PFSK-1 (cell line): Measurements from ENCODE around the gene ITFG2.

Source experiments
- FOXP2 ChIP-seq: optimal IDR thresholded peaks from 2 replicates; pipeline ENCODE3; 2011; ENCODE audit warnings: borderline replicate concordance, control low read depth, inconsistent platforms; ENCODE audit not compliant: insufficient read depth; ENCODE audit errors: extremely low read length, extremely low read depth
- POLR2AphosphoS5 ChIP-seq: IDR thresholded peaks from 2 replicates; pipeline ENCODE4 v1.6.1; 2012; ENCODE audit warnings: low read depth, mild to moderate bottlenecking, control low read depth, low read length, moderate library complexity
- TAF1 ChIP-seq: IDR thresholded peaks from 2 replicates; pipeline ENCODE4 v1.6.1; 2012; ENCODE audit warnings: low read length, control low read depth, borderline replicate concordance; ENCODE audit not compliant: insufficient read depth
- TF ChIP-seq, protein P1 (sequence below), 2 experiments: IDR thresholded peaks; 2 replicates each; pipeline versions ENCODE4 v1.6.1 to v1.8.0; 2011 to 2012; ENCODE audit warnings: low read depth in 2 of 2, low read length in 2 of 2, control low read depth in 1 of 2, inconsistent platforms in 1 of 2, mild to moderate bottlenecking in 1 of 2, moderate library complexity in 1 of 2; ENCODE audit not compliant: insufficient read depth in 1 of 2

DNA sequence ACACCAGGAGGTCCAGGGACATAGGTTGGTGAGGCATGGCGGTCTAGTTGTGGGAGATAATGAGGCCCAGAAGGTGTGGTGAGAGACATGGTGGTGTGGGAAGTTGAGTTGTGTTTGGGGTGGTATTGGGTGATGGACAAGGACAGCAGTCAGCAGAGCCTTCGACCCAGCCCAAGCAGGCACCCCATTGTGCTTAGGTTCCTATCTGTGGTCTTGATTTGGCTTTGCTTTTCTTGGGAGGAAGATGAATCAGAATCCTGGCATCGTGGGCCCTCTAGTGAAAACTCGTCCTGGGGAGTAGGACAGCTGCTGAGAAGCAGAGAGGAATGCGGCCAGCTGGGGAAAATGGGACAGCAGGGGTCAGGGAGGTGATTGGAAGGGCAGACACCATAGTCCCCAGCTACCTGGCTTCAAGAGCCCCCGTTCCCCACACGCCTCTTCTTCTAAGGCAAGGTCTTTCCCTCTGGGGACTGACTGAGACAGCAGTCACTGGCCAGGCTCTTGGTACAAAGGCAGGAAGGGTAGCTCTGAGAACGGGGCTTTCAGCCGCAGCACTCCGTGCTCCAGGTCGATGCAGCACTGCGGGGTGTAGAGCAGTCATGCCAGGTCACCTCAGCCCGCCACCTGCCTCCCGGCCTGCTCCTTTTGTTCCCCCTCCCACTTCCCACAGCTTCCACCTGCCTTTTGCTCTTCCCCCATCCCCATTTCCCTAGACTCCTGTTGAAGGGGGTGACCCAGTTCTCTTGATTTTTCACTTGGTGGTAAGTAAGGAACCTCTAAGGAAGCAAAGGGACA, 14.4 kb downstream of the ITFG2 start:
- TF ChIP-seq, protein P1, sequence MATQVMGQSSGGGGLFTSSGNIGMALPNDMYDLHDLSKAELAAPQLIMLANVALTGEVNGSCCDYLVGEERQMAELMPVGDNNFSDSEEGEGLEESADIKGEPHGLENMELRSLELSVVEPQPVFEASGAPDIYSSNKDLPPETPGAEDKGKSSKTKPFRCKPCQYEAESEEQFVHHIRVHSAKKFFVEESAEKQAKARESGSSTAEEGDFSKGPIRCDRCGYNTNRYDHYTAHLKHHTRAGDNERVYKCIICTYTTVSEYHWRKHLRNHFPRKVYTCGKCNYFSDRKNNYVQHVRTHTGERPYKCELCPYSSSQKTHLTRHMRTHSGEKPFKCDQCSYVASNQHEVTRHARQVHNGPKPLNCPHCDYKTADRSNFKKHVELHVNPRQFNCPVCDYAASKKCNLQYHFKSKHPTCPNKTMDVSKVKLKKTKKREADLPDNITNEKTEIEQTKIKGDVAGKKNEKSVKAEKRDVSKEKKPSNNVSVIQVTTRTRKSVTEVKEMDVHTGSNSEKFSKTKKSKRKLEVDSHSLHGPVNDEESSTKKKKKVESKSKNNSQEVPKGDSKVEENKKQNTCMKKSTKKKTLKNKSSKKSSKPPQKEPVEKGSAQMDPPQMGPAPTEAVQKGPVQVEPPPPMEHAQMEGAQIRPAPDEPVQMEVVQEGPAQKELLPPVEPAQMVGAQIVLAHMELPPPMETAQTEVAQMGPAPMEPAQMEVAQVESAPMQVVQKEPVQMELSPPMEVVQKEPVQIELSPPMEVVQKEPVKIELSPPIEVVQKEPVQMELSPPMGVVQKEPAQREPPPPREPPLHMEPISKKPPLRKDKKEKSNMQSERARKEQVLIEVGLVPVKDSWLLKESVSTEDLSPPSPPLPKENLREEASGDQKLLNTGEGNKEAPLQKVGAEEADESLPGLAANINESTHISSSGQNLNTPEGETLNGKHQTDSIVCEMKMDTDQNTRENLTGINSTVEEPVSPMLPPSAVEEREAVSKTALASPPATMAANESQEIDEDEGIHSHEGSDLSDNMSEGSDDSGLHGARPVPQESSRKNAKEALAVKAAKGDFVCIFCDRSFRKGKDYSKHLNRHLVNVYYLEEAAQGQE (IDR thresholded peaks at IDR 0.05; ENCODE audit: insufficient read depth in 1 of 2, low read depth in 2 of 2, low read length in 2 of 2) = no peak
- no peak for TF ChIP-seq TAF1
- TF ChIP-seq FOXP2 = no peak
- no peak for TF ChIP-seq POLR2AphosphoS5
